NCI-H510A (cell line): ENCODE data around the gene LRRC7.

Experiments used
- DNase-seq: peaks from one replicate; lab custom pipeline; 2025; lab: John Stamatoyannopoulos, UW

LRRC7 gene

DNA sequence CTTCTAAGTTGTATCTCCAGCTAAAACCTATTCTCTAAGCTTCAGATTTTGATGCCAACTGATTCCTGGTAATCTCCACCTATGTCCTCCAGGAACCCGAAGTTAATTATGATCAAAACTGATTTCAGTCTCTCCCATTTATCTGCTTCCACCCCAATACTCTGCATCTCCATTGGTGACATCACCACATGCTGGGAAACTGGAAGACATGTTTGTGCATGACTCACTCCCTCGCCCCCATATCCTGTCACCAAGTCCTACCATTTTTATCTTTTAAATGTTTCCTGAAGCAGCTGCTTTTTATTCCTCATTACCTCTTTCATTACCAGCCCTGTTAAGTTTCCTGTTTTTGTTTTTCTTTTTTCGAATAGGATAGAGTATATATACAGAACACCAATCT, 409.2 kb downstream of the LRRC7 start:
- DNase-seq, result no peak

DNA sequence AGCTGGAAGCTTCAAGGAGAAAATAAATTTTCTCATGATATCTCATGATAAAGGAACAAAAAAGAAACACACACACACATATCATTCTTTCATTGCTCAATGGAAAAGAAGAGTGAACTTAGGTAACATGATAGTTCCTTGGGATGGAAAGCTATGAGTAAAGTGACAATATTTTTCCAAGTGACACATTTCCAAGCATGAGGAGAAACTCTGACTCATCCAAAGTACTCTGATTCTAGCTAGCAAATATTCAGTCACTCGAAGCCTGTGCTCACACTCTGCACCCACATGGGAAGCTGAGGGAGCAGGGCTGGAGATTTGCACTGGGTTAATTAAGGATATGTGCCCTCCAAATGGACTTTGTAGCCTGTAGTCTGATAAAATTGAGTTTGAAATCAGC, 415.3 kb downstream of the LRRC7 start:
- DNase-seq, result no peak

- no peak for DNase-seq
Measured at GRCh38 chr1:69985376-69985775, 417.7 kb downstream of the LRRC7 start.

GRCh38 chr1:69985901-69986439, 418.2 kb downstream of the LRRC7 start:
- DNase-seq, result no peak

GRCh38 chr1:69987881-69988280, 420.2 kb downstream of the LRRC7 start:
- DNase-seq, result no peak

DNA sequence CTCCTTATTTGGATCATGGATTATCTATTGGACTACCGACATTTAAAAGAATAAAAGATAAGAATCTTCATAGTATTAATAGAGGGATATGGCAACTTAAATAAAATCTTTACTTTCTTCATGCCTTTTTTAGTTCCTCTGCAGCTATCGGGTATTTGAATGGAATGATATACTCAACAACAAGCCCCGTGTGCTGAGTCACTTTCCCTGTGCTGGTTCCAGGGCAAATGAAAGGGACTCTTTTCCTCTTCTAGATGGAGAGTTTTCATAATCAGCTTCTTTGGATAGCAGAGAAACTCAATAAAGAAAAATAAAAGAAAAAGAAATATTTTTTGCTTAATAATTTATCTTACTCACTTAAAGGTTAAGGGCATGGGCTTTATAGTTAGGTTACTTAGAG, 423.9 kb downstream of the LRRC7 start:
- no peak for DNase-seq

DNA sequence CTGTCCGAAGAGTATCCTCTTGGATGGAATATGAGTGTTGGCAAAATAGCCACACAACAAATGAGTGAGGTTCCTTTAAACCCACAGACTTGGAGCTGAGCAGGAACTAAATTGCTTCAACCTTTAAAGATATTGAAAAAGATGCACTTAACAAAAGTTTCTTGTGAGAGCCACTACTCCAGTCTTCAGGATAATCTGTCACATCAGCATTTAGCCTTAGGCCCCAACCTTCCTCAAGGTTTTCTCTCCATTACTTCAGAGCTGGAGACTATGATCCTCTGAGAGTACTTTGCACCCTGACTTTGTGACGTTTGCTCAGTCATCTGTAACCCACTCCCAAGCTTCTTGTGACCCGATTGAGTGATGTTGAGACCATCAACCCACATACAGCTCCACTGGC, 424.9 kb downstream of the LRRC7 start:
- DNase-seq, result no peak

GRCh38 chr1:69993810-69994209, 426.1 kb downstream of the LRRC7 start:
- DNase-seq, result no peak

DNA sequence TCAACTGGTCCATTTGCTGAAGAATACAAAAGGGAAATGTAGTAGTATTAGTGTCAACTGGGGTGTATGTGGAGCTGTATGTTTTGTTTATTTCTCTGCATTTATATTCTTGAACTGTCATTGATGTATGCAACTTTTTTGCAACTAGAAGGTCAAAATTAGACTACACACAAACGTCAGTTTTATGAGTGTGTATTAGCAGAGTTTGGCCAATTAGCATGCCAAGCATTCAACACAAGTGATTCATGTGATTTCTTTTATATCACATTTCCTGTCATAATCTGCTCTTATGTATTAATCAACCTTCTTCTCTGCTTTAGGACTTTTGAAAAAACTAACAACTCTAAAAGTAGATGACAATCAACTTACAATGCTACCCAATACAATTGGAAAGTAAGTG, 426.5 kb downstream of the LRRC7 start:
- DNase-seq, result no peak

DNA sequence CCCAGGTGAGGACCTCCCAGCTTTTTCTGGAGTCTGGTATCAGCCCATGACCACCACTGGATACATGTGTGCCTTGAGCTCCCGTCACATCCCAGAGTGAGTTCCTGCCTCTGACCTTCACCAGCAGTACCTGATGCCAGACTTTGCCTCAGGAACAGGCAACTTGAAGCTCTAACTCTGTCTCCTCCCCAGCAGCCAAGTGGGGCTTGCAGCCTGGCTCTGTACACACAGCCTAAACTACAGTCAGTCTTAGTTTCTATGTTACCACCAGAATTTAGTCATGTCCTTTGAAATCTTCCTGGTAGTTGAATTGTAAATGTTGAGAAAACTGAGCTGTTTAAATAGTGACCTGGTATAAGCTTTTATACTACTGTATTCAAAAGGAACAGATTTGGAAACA, 431.1 kb downstream of the LRRC7 start:
- DNase-seq, result no peak

GRCh38 chr1:70003211-70003908, 435.6 kb downstream of the LRRC7 start:
- DNase-seq, result no peak

DNA sequence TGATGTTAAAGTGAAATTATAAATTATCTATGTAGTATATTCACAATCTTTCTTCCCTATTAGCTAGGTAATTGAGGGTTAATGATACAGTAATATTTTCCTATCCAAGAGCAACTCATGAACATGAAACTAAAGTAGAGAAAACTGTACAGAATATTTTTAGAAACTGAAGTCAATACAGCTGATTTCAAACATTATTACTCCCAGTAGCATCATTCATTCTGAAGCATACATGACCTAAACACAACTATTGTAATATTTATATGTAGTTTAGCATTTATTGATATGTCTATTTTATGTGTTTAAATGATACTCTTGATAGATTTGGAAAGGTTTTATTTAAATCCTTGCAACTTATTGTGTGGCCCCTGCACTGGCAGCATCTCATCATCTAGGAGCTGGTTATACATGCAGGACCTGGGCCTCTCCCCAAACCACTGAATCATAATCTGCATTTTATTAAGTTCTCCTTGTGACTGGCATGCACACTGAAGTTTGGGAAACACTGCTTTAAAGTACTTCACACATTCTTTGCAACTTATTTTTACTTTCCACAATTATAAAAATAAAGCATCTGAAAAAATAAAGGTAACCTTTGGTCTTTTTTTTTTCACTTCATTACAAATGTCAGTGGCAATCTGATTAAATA, 437.8 kb downstream of the LRRC7 start:
- no peak for DNase-seq

- DNase-seq, result no peak
Measured at GRCh38 chr1:70008660-70009059, 440.9 kb downstream of the LRRC7 start.

- DNase-seq, result no peak
Measured at GRCh38 chr1:70017770-70018169, 450.0 kb downstream of the LRRC7 start.

DNA sequence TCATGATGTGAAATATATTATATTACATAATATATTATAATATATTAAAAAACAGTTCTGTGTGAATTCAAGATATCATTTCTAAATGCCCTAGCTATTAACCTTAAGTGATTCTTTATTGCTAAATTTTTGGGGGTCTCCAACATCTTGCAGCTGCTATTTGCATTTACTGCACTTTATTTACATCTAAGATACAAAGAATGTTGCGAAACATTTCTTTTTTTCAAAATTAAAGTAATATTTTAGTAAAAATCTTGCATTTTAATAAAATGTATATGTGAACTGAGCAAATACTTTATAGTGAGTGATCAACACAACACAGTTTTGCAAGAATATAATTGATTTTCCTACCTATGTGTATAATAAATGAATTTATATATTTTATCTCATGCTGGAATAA, 456.6 kb downstream of the LRRC7 start:
- DNase-seq, result no peak

- no peak for DNase-seq
Measured at GRCh38 chr1:70025052-70025451, 457.3 kb downstream of the LRRC7 start.

GRCh38 chr1:70025846-70026245, 458.1 kb downstream of the LRRC7 start:
- DNase-seq, result no peak

DNA sequence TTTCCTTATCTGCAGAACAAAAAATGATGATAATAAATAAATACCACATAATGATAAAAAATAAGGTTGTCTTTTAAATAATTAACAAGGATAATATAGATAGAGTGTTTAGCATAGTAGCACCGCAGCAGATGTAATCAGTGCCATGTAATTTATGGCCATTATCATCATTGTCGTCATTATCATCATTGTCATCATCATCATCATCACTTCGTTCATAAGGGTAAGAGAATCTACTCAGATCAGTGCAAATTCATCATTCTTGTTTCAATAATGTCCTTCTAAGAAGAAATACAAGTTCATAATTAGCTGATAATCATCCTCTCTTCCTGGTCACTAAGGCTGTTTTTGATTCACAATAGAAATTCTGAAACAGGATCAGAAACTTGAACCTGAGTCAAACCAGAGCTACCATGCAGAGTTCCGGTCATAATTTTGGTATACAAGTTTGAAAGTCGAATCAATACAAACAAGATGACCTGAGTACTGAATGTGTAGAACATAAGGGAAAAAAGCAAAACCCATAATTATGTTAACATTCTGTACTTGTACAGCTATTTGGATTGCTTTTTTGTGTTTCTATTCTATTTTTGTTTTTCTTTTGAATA, 465.6 kb downstream of the LRRC7 start:
- no peak for DNase-seq

- DNase-seq, result no peak
Measured at GRCh38 chr1:70033936-70034335, 466.2 kb downstream of the LRRC7 start.

GRCh38 chr1:70034403-70034802, 466.7 kb downstream of the LRRC7 start:
- DNase-seq, result peak; percentile 25

GRCh38 chr1:70038025-70038424, 470.3 kb downstream of the LRRC7 start:
- DNase-seq, result no peak

- no peak for DNase-seq
Measured at GRCh38 chr1:70039485-70039884, 471.8 kb downstream of the LRRC7 start.

DNA sequence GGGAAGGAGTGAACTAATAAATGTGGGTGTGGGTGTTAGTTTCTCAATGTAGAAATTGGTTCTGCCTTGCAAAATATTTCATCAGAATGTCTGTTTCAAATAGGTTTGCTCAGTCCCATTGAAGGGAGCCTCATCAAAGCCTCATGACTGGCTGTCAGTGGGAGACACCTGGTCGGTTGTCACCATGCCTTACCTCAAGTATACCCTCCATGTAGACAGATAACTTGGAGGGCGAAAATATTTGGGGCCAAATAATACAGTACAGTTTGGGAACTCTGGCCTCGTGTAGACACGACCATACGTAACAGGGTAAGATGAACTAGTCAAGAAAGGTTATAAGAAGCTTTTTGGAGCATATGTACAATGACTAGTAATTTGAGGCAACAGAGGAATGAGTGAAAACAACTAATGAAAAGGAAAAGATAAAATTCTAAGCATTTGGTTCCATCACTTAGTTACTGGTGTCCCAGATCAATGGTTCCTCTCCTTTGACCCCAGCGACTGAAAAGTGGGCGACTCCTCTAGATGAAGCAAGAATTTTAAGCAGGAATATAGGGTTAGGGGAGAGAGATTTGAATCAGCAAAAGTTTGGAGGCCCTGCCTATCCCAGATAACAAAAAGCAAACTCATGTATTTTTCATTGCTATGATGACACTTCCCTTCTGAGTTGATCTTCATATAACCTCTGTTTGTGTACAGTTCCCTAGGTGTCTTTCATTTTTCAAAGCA, 473.8 kb downstream of the LRRC7 start:
- DNase-seq, result no peak
